ENCODE data around the gene PARD3. TPM values are rescaled to one million over a fixed set of nuclear protein-coding genes. Genes with fewer than 3 reads are reported as not detected.

PARD3 gene
- total RNA-seq, 4 donors from 2014 or later: 39.2 to 124 (median 48.0) TPM

DNA sequence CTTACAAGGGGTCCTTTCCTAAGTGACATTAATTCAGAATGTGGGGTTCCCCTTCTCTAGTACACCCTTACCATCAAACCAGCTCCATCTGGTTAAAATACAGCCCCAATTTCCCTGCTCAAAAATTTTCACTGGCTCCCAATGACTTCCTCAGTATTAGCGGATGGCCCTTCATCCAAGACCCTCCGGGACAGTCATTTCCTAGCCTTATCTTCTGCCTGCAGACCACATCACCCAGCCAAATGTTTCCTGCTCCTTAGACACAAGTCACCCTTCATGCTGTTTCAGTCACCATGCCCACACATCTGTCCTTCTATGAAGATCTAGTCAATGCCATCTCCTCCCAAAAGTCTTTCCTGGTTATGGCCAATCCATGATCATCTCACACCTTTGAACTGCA is 45.2 kb downstream of the PARD3 start:
- Histone ChIP-seq H3K9me3 (no peaks in the 10 kb centered on the region), H3K27me3 (no peaks in the 10 kb centered on the region), H3K4me3 (no peak overlapping the region), H3K27ac (no peak overlapping the region), H3K36me3 (no peaks in the 10 kb centered on the region), H3K4me1 (peaks cover 0 to 17% (median 0%) of the 10 kb centered on the region in 4 donors)
- no peak for TF ChIP-seq POLR2A (IDR thresholded peaks at IDR 0.05)
- TF ChIP-seq, protein P1, sequence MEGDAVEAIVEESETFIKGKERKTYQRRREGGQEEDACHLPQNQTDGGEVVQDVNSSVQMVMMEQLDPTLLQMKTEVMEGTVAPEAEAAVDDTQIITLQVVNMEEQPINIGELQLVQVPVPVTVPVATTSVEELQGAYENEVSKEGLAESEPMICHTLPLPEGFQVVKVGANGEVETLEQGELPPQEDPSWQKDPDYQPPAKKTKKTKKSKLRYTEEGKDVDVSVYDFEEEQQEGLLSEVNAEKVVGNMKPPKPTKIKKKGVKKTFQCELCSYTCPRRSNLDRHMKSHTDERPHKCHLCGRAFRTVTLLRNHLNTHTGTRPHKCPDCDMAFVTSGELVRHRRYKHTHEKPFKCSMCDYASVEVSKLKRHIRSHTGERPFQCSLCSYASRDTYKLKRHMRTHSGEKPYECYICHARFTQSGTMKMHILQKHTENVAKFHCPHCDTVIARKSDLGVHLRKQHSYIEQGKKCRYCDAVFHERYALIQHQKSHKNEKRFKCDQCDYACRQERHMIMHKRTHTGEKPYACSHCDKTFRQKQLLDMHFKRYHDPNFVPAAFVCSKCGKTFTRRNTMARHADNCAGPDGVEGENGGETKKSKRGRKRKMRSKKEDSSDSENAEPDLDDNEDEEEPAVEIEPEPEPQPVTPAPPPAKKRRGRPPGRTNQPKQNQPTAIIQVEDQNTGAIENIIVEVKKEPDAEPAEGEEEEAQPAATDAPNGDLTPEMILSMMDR (IDR thresholded peaks at IDR 0.05): no peak
- no peak for DNase-seq

DNA sequence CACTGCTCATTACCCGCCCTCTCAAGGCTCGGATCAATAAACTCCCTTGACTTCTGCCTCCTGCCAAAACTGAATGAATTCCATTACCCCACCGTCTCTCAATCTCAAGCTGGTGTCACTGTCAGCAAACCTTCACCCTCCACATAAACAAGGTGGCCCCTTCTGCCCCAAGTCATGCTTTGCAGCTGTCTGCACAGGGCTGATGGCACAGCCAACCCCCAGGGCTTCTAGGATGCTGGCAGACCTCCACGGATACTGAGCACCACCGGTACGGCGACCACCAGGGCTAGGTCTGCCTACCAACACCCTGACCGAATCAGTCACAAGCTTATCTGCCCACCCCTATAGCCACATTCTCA is 46.1 kb downstream of the PARD3 start:
- Histone ChIP-seq H3K4me1 (peaks cover 0 to 18% (median 0%) of the 10 kb centered on the region in 4 donors), H3K9me3 (no peaks in the 10 kb centered on the region), H3K36me3 (no peaks in the 10 kb centered on the region), H3K4me3 (peak overlapping the region in 1 of 4 donors; percentile 23), H3K27me3 (no peaks in the 10 kb centered on the region), H3K27ac (peak overlapping the region in 1 of 4 donors; percentile 54)
- TF ChIP-seq, protein P1 (IDR thresholded peaks at IDR 0.05): no peak
- TF ChIP-seq POLR2A (IDR thresholded peaks at IDR 0.05): no peak
- no peak for DNase-seq

DNA sequence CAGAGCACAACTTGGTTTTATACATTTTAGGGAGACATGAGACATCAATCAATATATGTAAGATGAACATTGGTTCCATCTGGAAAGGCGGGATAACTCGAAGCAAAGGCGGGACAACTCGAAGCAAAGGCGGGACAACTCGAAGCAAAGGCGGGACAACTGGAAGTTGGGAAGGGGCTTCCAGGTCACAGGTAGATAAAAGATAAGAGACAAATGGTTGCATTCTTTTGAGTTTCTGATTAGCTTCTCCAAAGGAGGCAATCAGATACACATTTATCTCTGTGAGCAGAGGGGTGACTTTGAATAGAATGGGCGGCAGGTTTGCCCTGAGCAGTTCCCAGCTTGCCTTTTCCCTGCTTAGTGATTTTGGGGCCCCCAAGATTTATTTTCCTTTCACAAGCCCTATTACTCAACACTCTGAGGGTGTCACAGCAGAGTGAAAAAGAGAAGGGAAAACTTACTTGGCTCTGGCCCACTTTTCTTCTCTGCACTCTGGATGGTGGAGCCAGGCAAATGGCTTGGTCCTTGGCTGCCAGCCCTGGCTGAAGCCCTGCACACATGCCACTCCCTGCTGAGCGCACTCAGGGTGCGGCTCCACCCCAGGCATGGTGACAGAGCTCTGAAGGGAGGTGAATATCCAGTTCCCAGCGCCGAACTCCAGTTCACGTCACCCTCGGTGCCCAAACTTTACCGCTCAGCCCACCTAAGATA is 46.7 kb downstream of the PARD3 start:
- H3K27ac ChIP-seq: peak overlapping the region in 1 of 4 donors; percentile 54
- H3K27me3 ChIP-seq: no peaks in the 10 kb centered on the region
- peak in 2 of 3 donors; percentile 81 to 83 for DNase-seq
- TF ChIP-seq, protein P1 (IDR thresholded peaks at IDR 0.05): no peak
- TF ChIP-seq POLR2A (IDR thresholded peaks at IDR 0.05): no peak
- H3K9me3 ChIP-seq: no peaks in the 10 kb centered on the region
- no peaks in the 10 kb centered on the region for H3K36me3 ChIP-seq
- peaks cover 0 to 18% (median 0%) of the 10 kb centered on the region in 4 donors for H3K4me1 ChIP-seq
- peak overlapping the region in 1 of 4 donors; percentile 23 for H3K4me3 ChIP-seq

DNA sequence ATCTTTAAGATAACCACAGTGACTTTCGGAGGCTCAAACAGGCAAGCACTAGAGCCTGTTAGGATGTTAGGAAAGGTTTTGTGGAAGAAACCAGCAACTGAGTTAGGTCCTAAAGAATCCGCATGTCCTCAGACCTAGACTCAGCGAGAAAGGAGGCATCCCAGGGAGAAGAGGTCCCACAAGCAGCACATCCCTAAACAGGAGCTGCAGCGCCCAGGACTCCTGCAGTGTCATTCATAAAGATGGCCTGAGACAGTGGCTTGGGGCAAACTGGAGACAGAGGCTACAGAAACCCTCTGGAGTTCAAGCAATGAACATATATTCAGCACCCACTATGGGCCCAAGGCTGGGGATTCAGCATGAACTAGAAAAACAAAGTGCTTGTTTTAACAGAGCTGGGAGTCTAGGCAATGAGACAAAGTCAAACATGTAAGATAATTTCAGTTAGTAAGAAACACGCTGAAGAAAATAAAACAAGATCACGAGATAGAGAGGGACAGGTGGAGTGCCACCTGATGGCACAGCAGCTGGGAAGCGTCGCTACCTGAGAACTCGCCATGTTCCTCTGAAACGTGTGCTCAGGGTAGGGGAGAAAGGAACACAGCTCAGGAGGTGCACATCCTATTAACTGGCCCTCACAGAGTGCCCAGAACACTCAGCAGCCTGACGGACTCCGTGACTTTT is 48.1 kb downstream of the PARD3 start:
- H3K4me1 ChIP-seq: peaks cover 0 to 18% (median 0%) of the 10 kb centered on the region in 4 donors
- H3K27ac ChIP-seq: no peak overlapping the region
- H3K4me3 ChIP-seq: no peak overlapping the region
- no peaks in the 10 kb centered on the region for H3K9me3 ChIP-seq
- DNase-seq: no peak
- TF ChIP-seq, protein P1 (IDR thresholded peaks at IDR 0.05): no peak
- no peak for TF ChIP-seq POLR2A (IDR thresholded peaks at IDR 0.05)
- no peaks in the 10 kb centered on the region for H3K27me3 ChIP-seq
- H3K36me3 ChIP-seq: no peaks in the 10 kb centered on the region

DNA sequence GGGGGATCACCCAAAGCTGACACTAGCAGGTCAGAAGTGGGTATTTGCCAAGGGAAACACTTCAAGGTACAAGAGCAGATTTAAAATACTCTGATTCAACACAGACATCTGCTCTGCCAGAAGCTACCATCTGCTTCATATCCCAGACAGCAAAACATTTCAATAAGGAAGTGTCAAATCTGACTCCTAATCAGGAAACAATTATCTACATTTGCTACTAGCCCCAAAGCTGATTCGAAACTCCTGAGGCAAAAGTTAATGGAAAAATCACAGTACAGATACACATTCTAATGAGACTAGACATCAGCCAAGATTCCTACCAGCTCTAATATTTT is 48.9 kb downstream of the PARD3 start:
- Histone ChIP-seq H3K4me3 (no peak overlapping the region), H3K27ac (peak overlapping the region in 1 of 4 donors; percentile 59), H3K9me3 (no peaks in the 10 kb centered on the region), H3K4me1 (peaks cover 0 to 18% (median 0%) of the 10 kb centered on the region in 4 donors), H3K27me3 (no peaks in the 10 kb centered on the region), H3K36me3 (no peaks in the 10 kb centered on the region)
- no peak for TF ChIP-seq POLR2A (IDR thresholded peaks at IDR 0.05)
- TF ChIP-seq, protein P1 (IDR thresholded peaks at IDR 0.05): no peak
- DNase-seq: no peak

Measured in Peyer's patch (tissue), 4 donors.